Activated CD4-positive, alpha-beta T cell treated with anti-CD3 and anti-CD28 coated beads, Interleukin-2, amount 50 U/mL, for 48 hours (primary cell): ENCODE measurements around the gene RRP15.

Experiments
- DNase-seq, 2 experiments: peaks; one replicate each; pipeline ENCODE4 v3.0.0-alpha.2; 2020

RRP15 gene, protein sequence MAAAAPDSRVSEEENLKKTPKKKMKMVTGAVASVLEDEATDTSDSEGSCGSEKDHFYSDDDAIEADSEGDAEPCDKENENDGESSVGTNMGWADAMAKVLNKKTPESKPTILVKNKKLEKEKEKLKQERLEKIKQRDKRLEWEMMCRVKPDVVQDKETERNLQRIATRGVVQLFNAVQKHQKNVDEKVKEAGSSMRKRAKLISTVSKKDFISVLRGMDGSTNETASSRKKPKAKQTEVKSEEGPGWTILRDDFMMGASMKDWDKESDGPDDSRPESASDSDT

GRCh38 chr1:218284917-218285635, at the start of gene RRP15:
Gene RRP15 (plus strand): TSS chr1:218285293. CDS start chr1:218285317, 24 bp downstream.
- DNase-seq: peak; percentile 90 to 92

DNA sequence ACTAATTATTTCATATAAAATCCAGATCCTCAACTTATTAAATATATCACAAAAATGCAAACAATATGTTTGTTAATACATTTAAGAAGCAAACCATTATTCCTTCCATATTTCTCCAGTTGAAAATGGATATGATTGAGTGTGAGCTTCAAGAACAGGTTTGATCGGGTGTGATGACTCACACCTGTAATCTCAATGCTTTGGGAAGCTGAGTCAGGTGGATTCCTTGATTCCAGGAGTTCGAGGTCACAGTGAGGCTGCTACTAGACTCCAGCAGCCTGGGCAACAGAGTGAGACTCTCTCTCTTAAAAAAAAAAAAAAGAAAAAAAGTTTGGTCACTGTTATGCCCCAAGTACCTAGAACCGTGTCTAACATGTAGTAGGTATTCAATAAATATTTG, 42.9 kb upstream of the RRP15 start:
- DNase-seq: no peak

GRCh38 chr1:218247339-218247738, 37.8 kb upstream of the RRP15 start:
- no peak for DNase-seq

GRCh38 chr1:218249338-218250140, 35.6 kb upstream of the RRP15 start:
- no peak for DNase-seq

DNA sequence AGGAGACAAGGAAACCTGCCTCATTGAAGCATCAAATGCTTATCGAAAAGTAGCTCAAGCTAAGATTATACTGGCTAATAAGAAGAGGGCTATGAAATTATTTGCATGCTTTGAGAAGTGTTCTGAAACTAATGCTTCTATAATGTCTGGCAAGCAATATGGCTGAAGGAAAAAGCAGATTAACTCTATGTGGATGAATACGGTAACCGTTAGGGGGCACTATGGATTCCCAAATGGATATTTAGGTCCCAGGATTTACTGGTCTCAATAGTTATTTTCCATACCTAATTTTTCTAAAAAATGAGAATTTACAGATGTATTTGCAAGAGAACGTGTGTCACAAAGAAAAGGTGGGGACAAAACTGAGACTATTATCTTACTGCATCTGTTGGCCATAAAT, 34.6 kb upstream of the RRP15 start:
- no peak for DNase-seq

GRCh38 chr1:218254296-218254946, 30.7 kb upstream of the RRP15 start:
- DNase-seq: no peak

- no peak for DNase-seq
These were observed 30.0 kb upstream of the RRP15 start for GRCh38 chr1:218255090-218255489.

GRCh38 chr1:218257371-218257770, 27.7 kb upstream of the RRP15 start:
- no peak for DNase-seq

- DNase-seq: no peak
These were observed 27.1 kb upstream of the RRP15 start for GRCh38 chr1:218257971-218258370.

GRCh38 chr1:218259339-218259738, 25.8 kb upstream of the RRP15 start:
- DNase-seq: no peak

- no peak for DNase-seq
These were observed 25.3 kb upstream of the RRP15 start for GRCh38 chr1:218259800-218260199.

DNA sequence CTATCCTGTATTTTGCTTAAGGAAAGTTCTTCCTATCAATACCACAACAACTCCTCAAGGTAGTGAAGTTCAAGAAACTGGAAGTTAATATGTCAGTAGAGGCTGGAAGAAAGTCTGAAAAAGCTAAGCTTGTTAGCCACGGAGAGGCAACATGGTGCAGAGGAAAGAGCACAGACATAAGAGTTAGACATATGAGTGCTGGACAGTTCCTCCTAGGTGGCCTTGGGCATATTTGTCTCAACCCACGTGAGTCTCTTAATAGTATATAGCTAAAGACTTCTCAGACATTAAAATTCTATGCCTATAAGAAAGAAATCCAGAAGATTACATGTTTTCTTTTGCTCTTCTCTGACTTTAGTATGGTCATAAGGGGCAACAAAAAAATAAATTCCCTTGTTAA, 22.8 kb upstream of the RRP15 start:
- no peak for DNase-seq

DNA sequence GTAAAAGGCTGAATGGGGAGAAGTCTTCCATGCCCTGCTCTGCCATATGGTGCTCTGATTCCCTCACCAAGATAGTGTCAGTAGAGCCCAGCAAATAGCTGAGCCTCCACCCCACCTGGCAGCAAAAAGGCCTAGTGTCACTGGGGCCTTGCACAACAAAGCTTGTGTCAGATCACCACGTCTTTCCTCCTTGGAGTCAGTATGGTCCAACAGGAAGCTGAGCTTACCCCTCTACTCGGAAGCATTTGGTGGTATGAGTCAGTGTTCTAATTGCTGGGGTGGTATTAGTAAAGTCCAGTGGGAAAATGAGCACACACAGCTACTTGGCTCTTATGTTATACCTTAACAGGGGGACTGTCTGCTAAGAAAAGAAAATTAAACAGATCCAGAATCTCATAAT, 18.7 kb upstream of the RRP15 start:
- no peak for DNase-seq

DNA sequence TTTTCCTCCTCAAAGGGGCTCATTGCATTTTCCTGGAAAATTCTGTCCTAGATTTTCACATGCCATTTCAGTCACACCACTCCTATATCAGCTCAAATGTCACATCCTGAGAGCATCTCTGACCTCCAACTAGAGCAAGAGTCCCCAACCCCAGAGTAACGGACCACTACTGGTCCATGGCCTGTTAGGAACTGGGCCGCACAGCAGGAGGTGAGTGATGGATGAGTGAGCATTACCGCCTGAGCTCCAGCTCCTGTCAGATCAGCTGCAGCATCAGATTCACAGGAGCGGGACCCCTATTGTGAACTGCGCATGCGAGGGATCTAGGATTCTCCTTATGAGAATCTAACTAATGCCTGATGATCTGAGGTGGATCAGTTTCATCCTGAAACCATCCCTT, 12.7 kb upstream of the RRP15 start:
- DNase-seq: no peak

DNA sequence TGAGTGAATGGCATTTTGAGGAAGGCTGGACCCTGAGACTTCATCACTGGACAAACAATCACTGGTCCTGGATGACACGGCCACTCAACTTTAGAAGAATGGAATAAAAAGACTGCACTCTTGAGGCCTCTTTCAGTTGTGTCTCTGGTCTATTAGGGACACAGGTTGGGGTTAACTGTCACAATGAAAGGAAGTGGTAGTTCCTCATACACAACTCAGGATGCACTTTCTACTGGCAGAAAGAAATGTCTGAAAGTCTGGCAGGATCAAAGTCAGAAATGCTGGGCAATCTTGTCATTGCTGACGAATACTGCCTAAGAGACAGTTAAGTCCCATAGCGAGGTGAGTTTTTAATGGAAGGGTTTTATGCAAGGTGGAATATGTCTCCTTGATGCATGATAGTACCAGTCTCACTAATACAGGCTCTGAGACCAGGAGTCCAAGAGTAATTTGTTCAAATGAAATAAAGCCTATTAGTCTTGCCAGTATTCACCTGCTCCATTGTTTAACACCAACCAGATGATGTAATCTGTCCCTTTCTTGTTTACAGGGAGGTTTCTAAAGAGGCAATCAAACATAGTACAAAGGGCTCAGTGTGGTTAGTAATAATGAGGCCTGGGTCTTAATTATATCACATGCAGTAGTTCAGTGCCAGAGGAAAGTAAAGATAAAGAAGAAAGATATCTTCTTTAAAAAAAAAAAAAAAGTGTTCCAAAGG, 11.2 kb upstream of the RRP15 start:
- DNase-seq: no peak

- no peak for DNase-seq
These were observed 10.6 kb upstream of the RRP15 start for GRCh38 chr1:218274511-218274910.

- DNase-seq: no peak
These were observed 9.3 kb upstream of the RRP15 start for GRCh38 chr1:218275823-218276222.

DNA sequence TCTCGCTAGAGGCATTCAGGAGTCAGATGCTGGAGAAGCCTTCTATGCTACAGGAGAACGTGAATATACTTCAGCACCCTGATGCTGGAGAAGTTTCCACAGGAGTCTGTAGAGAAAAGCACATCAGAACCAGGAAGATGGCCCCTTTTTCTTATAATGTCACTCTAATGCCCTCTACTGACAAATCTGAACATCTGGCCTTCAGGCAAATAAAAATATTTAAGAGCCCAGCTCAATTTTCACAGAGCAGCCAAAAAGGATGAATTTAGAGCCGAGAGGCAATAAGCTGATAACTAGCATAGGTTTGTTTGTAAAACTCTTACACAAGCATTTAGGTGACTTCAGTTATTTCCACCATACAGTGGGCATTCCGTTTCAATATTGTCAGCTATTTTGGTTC, 3.8 kb upstream of the RRP15 start:
- DNase-seq: no peak

- no peak for DNase-seq
These were observed 646 bp upstream of the RRP15 start for GRCh38 chr1:218284377-218284916.

DNA sequence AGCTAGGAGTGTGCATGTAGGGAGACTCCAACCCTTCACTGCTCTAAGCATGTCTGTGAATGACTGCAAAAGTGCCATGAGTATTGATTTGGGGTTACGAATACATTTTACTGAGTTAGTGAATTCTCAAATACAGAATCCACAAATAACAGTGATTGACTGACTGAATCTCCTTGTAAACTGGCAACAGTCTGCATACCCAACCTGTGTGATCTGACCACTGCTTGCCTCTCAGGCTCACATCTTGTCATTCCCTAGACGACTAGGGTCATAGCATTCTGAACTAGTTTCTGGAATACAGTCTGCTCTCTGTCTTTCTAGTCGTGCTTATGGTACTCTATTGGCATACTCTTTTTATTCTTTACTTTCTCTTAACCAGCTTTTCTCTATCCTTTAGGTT, 7.4 kb downstream of the RRP15 start:
- no peak for DNase-seq

DNA sequence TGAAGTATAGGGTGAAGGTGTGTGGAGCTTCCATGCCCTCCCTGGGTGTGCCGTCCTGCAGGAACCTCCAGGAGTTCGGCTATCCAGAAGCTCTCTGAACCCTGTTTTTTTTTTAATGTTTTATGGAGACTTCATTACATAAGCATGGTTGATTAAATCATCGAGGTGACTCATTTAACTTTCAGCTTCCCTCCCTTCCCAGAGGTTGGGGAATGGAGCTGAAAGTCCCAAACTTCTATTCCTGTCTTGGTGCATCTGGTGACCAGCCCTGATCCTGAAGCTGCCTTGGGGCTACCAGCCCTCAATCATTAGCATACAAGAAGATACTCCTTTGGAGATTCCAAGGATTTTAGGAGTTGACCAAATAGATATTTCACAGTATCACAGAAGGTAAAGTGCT, 9.5 kb downstream of the RRP15 start:
- no peak for DNase-seq

DNA sequence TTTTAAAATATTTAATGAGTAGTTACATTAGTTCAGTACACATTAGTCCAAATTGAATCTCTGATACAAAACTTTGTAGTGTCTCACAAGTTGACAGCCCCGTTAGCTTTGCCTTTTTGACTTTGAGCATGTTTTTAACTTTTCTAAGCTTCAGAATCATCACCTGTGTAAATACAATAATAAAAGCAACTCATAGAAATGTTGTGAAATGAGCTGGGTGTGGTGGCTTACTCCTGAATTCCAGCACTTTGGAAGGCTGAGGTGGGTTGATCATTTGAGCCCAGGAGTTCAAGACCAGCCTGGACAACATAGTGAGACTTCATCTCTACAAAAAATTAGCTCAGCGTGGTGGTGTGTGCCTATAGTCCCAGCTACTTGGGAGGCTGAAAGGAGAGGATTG, 11.1 kb downstream of the RRP15 start:
- no peak for DNase-seq
